HAP-1 (cell line): Measurements from ENCODE around the gene ZNF892.

Experiments used
- DNase-seq, 2 experiments: peaks; one replicate each; pipeline ENCODE4 v3.0.0-alpha.2; 2016 to 2020; ENCODE audit warnings: low spot score in 2 of 2
- H3K27me3 ChIP-seq: fragments of 250-450 bp; sonication (Bioruptor Pico); 2 replicates; pipeline ENCODE4 v1.5.1; 2020; ENCODE audit warnings: low read depth, mild to moderate bottlenecking, moderate library complexity
- H3K36me3 ChIP-seq: fragments of 250-450 bp; sonication (Bioruptor Pico); replicated peaks from 2 replicates; pipeline ENCODE4 v1.5.1; 2020; ENCODE audit warnings: mild to moderate bottlenecking
- H3K4me1 ChIP-seq: fragments of 250-450 bp; sonication (Bioruptor Pico); 2 replicates; pipeline ENCODE4 v1.5.1; 2020; ENCODE audit warnings: mild to moderate bottlenecking
- H3K4me3 ChIP-seq: fragments of 250-450 bp; sonication (Bioruptor Pico); 2 replicates; pipeline ENCODE4 v1.5.1; 2020; ENCODE audit warnings: mild to moderate bottlenecking, moderate library complexity
- H3K9me3 ChIP-seq: fragments of 250-450 bp; sonication (Bioruptor Pico); 2 replicates; pipeline ENCODE4 v1.5.1; 2020; ENCODE audit warnings: mild to moderate bottlenecking, moderate library complexity
- in situ Hi-C: fragments of 300-500 bp; cut with MboI; formaldehyde crosslinking; loops from 3 replicates; pipeline ENCODE4 v1.14.3; 2020; ENCODE audit warnings: low sequenced_read_pairs, inconsistent platforms, mixed read lengths

ZNF892 gene

GRCh38 chr2:95207111-95207961 lies at the start of gene ZNF892:
Gene ZNF892, plus strand, starts transcription at chr2:95207521. Its CDS starts 295 bp downstream, at chr2:95207816.
- Histone ChIP-seq H3K36me3 (peaks cover 3% of the 10 kb centered on the region; the same call in 1 of the 2 replicates), H3K4me1 (peaks cover 5% of the 10 kb centered on the region), H3K4me3 (peak within 1 kb of the TSS; percentile 53), H3K9me3 (peaks cover 6% of the 10 kb centered on the region; the same call in 1 of the 2 replicates), H3K27me3 (no peaks in the 10 kb centered on the region)
- DNase-seq: peak; percentile 88 to 95
- in situ Hi-C loops: no loop called here

DNA sequence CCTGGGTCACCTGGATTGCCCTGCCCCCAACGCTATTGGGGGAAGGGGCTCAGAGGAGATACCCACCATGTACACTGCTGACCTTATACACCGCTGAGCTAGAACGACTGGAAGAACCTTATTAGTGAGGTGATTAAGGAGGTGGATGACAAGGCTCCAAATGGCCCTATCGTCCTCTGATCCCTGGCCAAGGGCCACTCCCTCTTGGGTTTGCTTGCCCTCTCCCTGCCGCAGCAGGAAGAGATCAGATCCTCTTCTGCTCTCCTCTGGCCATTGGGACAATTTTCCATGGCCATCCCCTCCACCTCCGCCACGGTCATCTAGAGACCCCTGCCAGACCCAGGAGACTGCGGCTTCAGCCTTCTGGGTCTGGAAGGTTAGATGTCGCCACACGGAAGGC lies 48.9 kb upstream of the ZNF892 start:
- Histone ChIP-seq H3K27me3 (no peaks in the 10 kb centered on the region), H3K4me3 (no peak overlapping the region), H3K9me3 (no peaks in the 10 kb centered on the region), H3K36me3 (no peaks in the 10 kb centered on the region), H3K4me1 (no peaks in the 10 kb centered on the region)
- DNase-seq: no peak
- in situ Hi-C loops: no loop called here

DNA sequence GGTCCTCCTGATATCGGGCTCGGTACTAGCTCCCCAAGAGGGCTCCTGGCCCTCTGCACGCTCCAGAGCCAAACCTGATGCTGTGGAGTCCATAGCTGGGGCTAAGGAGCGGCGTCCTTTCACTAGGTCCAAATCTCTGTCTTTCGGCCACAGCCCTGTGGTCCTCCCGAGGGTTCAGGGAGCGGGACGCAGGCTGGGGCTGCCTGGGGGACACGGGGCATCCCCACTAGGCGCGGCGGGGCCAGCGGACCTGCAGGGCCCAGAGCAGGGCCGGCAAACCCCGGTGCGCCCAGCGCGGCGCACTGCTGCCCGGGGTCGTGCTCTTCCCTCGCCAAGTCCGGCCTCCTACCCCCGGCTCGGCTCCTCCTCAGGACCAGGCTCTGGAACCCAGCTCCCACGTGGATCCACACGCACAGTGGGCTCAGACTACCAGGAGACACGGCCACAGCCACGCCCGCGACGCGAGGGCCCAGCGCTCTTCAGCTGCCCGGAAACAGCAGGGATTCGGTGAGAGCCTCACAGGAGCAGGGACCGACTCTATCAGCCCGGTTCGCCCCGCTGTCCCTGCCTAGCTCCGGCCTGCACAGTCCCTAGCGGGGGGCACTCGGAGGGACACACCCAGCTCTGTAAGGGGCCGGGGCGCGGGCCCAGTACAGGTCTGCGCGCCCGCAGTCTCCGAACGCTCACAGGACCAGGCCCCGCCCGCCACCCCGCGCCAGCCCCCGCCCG lies 48.3 kb upstream of the ZNF892 start:
- no peaks in the 10 kb centered on the region for H3K27me3 ChIP-seq
- DNase-seq: peak; percentile 5 to 47
- peak overlapping the region; percentile 38 for H3K4me3 ChIP-seq
- no peaks in the 10 kb centered on the region for H3K36me3 ChIP-seq
- peaks cover under 1% of the 10 kb centered on the region for H3K4me1 ChIP-seq
- in situ Hi-C loops: no loop called here
- no peaks in the 10 kb centered on the region for H3K9me3 ChIP-seq

- Histone ChIP-seq H3K4me3 (peak within 1 kb of the TSS; percentile 38), H3K27me3 (no peaks in the 10 kb centered on the region), H3K9me3 (no peaks in the 10 kb centered on the region), H3K36me3 (no peaks in the 10 kb centered on the region), H3K4me1 (peaks cover 8% of the 10 kb centered on the region)
- in situ Hi-C loops: no loop called here
- DNase-seq: peak; percentile 67 to 78
Measured at GRCh38 chr2:95159690-95160449, 47.5 kb upstream of the ZNF892 start, which contains the start of gene ZNF514. Gene ZNF514, minus strand, starts transcription at chr2:95159848. Its CDS starts 6,595 bp downstream, at chr2:95153253.

- no peak for DNase-seq
- peak overlapping the region; percentile 86 for H3K4me3 ChIP-seq
- no peaks in the 10 kb centered on the region for H3K36me3 ChIP-seq
- H3K9me3 ChIP-seq: no peaks in the 10 kb centered on the region
- peaks cover 12% of the 10 kb centered on the region for H3K4me1 ChIP-seq
- in situ Hi-C loops: no loop called here
- H3K27me3 ChIP-seq: no peaks in the 10 kb centered on the region
Measured at GRCh38 chr2:95165030-95165370, 42.3 kb upstream of the ZNF892 start.

GRCh38 chr2:95165371-95166064 lies 41.8 kb upstream of the ZNF892 start, which contains the start of gene ZNF2:
Gene ZNF2, plus strand, starts transcription at chr2:95165809. Its CDS starts 10,418 bp downstream, at chr2:95176227.
- H3K36me3 ChIP-seq: no peaks in the 10 kb centered on the region
- no peaks in the 10 kb centered on the region for H3K9me3 ChIP-seq
- H3K4me1 ChIP-seq: peaks cover 12% of the 10 kb centered on the region
- in situ Hi-C loops: no loop called here
- H3K4me3 ChIP-seq: peak within 1 kb of the TSS; percentile 86
- peak; percentile 95 to 96 for DNase-seq
- H3K27me3 ChIP-seq: no peaks in the 10 kb centered on the region

GRCh38 chr2:95166065-95166763 lies 41.1 kb upstream of the ZNF892 start:
- Histone ChIP-seq H3K9me3 (no peaks in the 10 kb centered on the region), H3K4me1 (peaks cover 12% of the 10 kb centered on the region), H3K4me3 (peak overlapping the region; percentile 86), H3K36me3 (no peaks in the 10 kb centered on the region), H3K27me3 (no peaks in the 10 kb centered on the region)
- in situ Hi-C loops: no loop called here
- no peak for DNase-seq

- Histone ChIP-seq H3K9me3 (no peaks in the 10 kb centered on the region), H3K4me1 (no peaks in the 10 kb centered on the region), H3K4me3 (no peak overlapping the region), H3K36me3 (no peaks in the 10 kb centered on the region), H3K27me3 (no peaks in the 10 kb centered on the region)
- no peak for DNase-seq
- in situ Hi-C loops: no loop called here
Measured at GRCh38 chr2:95171902-95172301, 35.4 kb upstream of the ZNF892 start.

DNA sequence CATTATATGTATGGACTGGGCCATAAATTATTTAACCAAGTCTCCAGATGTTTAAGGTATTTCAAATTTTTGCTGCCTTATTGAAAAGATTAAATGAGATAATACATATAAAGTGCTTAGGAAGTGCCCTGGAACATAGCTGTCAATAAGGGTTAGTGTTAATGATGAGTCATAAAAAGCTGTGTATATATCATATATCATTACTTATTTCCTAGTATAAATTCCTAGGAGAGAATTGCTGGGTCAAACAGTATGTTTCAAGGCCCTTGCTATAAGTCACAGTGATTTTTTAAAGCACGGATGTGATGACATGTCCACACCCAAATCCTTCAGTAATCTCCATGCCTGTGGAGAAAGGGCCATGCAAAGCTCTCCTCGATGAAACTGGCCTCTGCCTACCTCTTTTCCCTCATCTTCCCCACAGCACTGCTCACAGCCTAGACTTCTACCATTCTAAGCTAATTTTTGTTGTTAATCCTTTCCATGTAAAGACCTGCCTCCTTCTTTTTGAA lies 33.2 kb upstream of the ZNF892 start:
- Histone ChIP-seq H3K36me3 (no peaks in the 10 kb centered on the region), H3K9me3 (no peaks in the 10 kb centered on the region), H3K27me3 (no peaks in the 10 kb centered on the region), H3K4me1 (no peaks in the 10 kb centered on the region), H3K4me3 (no peak overlapping the region)
- in situ Hi-C loops: no loop called here
- no peak for DNase-seq

GRCh38 chr2:95179451-95179850 lies 27.9 kb upstream of the ZNF892 start:
- in situ Hi-C loops: no loop called here
- Histone ChIP-seq H3K36me3 (peaks cover 15% of the 10 kb centered on the region), H3K4me1 (no peaks in the 10 kb centered on the region), H3K4me3 (no peak overlapping the region), H3K9me3 (no peaks in the 10 kb centered on the region), H3K27me3 (no peaks in the 10 kb centered on the region)
- DNase-seq: no peak

DNA sequence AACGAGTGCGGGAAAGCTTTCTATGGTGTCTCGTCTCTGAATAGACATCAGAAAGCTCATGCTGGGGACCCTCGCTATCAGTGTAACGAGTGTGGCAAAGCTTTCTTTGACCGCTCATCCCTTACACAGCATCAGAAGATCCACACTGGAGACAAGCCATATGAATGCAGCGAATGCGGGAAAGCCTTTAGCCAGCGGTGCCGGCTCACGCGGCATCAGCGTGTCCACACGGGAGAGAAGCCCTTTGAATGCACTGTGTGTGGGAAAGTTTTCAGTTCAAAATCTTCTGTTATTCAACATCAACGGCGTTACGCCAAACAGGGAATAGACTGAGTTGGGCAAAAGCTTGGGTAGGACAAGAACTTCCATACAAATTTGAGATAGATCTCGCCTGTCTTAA lies 25.5 kb upstream of the ZNF892 start:
- no peaks in the 10 kb centered on the region for H3K27me3 ChIP-seq
- no peak overlapping the region for H3K4me3 ChIP-seq
- peaks cover 15% of the 10 kb centered on the region for H3K36me3 ChIP-seq
- no peaks in the 10 kb centered on the region for H3K9me3 ChIP-seq
- H3K4me1 ChIP-seq: no peaks in the 10 kb centered on the region
- in situ Hi-C loops: no loop called here
- DNase-seq: no peak

- Histone ChIP-seq H3K27me3 (no peaks in the 10 kb centered on the region), H3K36me3 (peaks cover 15% of the 10 kb centered on the region), H3K4me3 (no peak overlapping the region), H3K9me3 (no peaks in the 10 kb centered on the region), H3K4me1 (no peaks in the 10 kb centered on the region)
- in situ Hi-C loops: no loop called here
- no peak for DNase-seq
Measured at GRCh38 chr2:95185197-95185596, 22.1 kb upstream of the ZNF892 start.
